K562 (cell line): ENCODE results near the gene NFKB2. TPM values are rescaled to one million over a fixed set of nuclear protein-coding genes. Genes with fewer than 3 reads are reported as not detected.

Experiments
- ATF7 ChIP-seq: fragments of 450-650 bp; IDR thresholded peaks from 2 replicates; pipeline ENCODE4 v1.7.1; 2014; ENCODE audit warnings: mild to moderate bottlenecking, moderate library complexity
- C11orf30 ChIP-seq: fragments of 450-650 bp; IDR thresholded peaks from 2 replicates; pipeline ENCODE4 v1.6.1; 2016; ENCODE audit warnings: low read depth, mild to moderate bottlenecking
- CHD1 ChIP-seq: fragments of 200-600 bp; sonication (generic); IDR thresholded peaks from one replicate; pipeline ENCODE4 v1.6.1; 2012; ENCODE audit warnings: mild to moderate bottlenecking, moderate library complexity, low read length, inconsistent platforms
- ERF ChIP-seq: fragments of 450-650 bp; formaldehyde crosslinking; IDR thresholded peaks from 2 replicates; pipeline ENCODE4 v1.4.0; 2020; ENCODE audit warnings: mild to moderate bottlenecking, mixed read lengths
- ETV6 ChIP-seq, 3 experiments: fragments of 150-350 bp in 1 of 3; sonication (generic) in 1 of 3; formaldehyde crosslinking in 1 of 3; IDR thresholded peaks; 2 replicates each; pipeline versions ENCODE4 v1.6.1 to v1.8.0; 2014 to 2022; ENCODE audit warnings: borderline replicate concordance in 2 of 3, low read depth in 2 of 3, antibody characterized with exemption in 1 of 3, low read length in 1 of 3, mild to moderate bottlenecking in 1 of 3, missing genetic modification reagents in 1 of 3
- NR1H2 ChIP-seq: sonication (generic); formaldehyde crosslinking; IDR thresholded peaks from 2 replicates; pipeline ENCODE4 v1.4.0; 2020; ENCODE audit warnings: mild to moderate bottlenecking, missing genetic modification reagents
- NRF1 ChIP-seq, 2 experiments: fragments of 450-650 bp; IDR thresholded peaks in 1 of 2; conservative IDR thresholded peaks in 1 of 2; 2 replicates each; pipeline ENCODE4 v1.6.1; 2014; ENCODE audit warnings: mild to moderate bottlenecking in 2 of 2
- PURB ChIP-seq: sonication (generic); formaldehyde crosslinking; IDR thresholded peaks from 2 replicates; pipeline ENCODE4 v1.9.0; 2021; ENCODE audit warnings: low read depth, mild to moderate bottlenecking, missing genetic modification reagents
- SMAD4 ChIP-seq: fragments of 250-450 bp; sonication (Bioruptor Pico); conservative IDR thresholded peaks from 2 replicates; pipeline ENCODE4 v1.8.0; 2021; ENCODE audit warnings: inconsistent platforms, mild to moderate bottlenecking, moderate library complexity
- SP1 ChIP-seq: sonication (generic); formaldehyde crosslinking; IDR thresholded peaks from 2 replicates; pipeline ENCODE4 v1.8.1; 2022; ENCODE audit warnings: mild to moderate bottlenecking, missing genetic modification reagents
- SUPT5H ChIP-seq: fragments of 450-650 bp; IDR thresholded peaks from 2 replicates; pipeline ENCODE4 v1.6.1; 2016
- ZC3H8 ChIP-seq: fragments of 450-650 bp; IDR thresholded peaks from 2 replicates; pipeline ENCODE4 v1.6.1; 2017
- ZEB2 ChIP-seq: fragments of 450-650 bp; IDR thresholded peaks from 2 replicates; pipeline ENCODE4 v1.6.1; 2016
- ZNF124 ChIP-seq: sonication (generic); formaldehyde crosslinking; IDR thresholded peaks from 2 replicates; pipeline ENCODE4 v1.8.1; 2022; ENCODE audit warnings: missing genetic modification reagents
- ZNF589 ChIP-seq: fragments of 200-800 bp; sonication (Bioruptor generic); IDR thresholded peaks from 2 replicates; pipeline ENCODE4 v1.6.1; 2016; ENCODE audit warnings: low read depth, missing genetic modification characterization, missing compliant biosample characterization
- ZNF76 ChIP-seq: fragments of 250-450 bp; sonication (Bioruptor Pico); IDR thresholded peaks from 2 replicates; pipeline ENCODE4 v1.4.0; 2020; ENCODE audit warnings: mild to moderate bottlenecking, moderate library complexity, borderline replicate concordance
- polyA plus RNA-seq, 8 experiments: library from polyadenylated mRNA; depleted of rRNA in 4 of 8; stranded (reverse) in 5 of 8; unstranded in 3 of 8; fragments of >200 nt; fragmentation: Nextera tagmentation in 2 of 8; fragmentation: Illumina TruSeq in 1 of 8; extraction: Ambion mirVana in 2 of 8; extraction: Trizol in 1 of 8; gene quantifications; 2 replicates each; pipeline versions ENCODE4 v1.2.1 to v1.2.3, GENCODE V29; 2011 to 2014; ENCODE audit warnings: inconsistent platforms in 1 of 8, missing spikeins in 1 of 8
- total RNA-seq, 7 experiments: library from RNA; depleted of rRNA in 6 of 7; stranded (reverse); fragments of >200 nt in 6 of 7; fragmentation: Illumina TruSeq in 2 of 7; extraction: Trizol in 2 of 7; gene quantifications; 2 replicates each; pipeline versions ENCODE4 v1.2.1 to v1.2.3, GENCODE V29; 2011 to 2021; ENCODE audit warnings: low replicate concordance in 1 of 7
- TF ChIP-seq, protein P1 (sequence below): sonication (generic); formaldehyde crosslinking; IDR thresholded peaks from 2 replicates; pipeline ENCODE4 v1.8.0; 2023; ENCODE audit warnings: mild to moderate bottlenecking, missing genetic modification reagents
- TF ChIP-seq, protein P2 (sequence below): sonication (generic); formaldehyde crosslinking; IDR thresholded peaks from 2 replicates; pipeline ENCODE4 v1.8.1; 2023; ENCODE audit warnings: mild to moderate bottlenecking, missing genetic modification reagents
- TF ChIP-seq, protein P3 (sequence below): fragments of 200-800 bp; sonication (Bioruptor generic); IDR thresholded peaks from 2 replicates; pipeline ENCODE4 v1.6.1; 2017; ENCODE audit warnings: missing genetic modification characterization, missing compliant biosample characterization
- TF ChIP-seq, protein P4 (sequence below): fragments of 250-450 bp; sonication (Bioruptor Pico); IDR thresholded peaks from 2 replicates; pipeline ENCODE4 v1.4.0; 2020; ENCODE audit warnings: mild to moderate bottlenecking, moderate library complexity, borderline replicate concordance

NFKB2 gene
- total and polyA plus RNA-seq, 9 of the 15 experiments (the other 6 are each of a cell fraction or from before 2014, with no cell fraction given) = 0.07 to 20.3 (median 7.9) TPM

DNA sequence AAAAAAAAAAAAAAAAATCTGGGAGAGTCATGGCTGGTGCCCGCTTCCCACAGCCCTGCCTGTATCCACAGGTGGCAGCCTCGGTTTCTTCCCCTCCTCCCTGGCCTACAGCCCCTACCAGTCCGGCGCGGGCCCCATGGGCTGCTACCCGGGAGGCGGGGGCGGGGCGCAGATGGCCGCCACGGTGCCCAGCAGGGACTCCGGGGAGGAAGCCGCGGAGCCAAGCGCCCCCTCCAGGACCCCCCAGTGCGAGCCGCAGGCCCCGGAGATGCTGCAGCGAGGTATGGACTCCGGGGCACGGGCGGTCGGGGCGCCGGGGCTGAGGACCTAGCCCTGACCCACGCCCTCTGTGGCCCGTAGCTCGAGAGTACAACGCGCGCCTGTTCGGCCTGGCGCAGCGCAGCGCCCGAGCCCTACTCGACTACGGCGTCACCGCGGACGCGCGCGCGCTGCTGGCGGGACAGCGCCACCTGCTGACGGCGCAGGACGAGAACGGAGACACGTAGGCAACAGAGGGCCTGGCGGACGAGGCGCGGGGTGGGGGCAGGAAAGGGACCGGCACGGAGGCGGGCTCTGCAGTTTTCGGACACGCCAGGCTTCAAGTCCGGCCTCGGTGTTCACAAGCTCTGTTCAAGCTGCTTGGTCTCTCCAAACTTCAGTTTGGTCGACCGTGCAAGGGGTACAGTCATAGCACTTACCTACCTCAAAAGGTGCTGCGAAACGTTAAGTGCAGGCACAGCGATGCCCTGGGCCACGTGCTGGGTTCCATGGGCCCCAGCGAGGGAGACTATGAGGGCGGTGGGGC is 3.9 kb downstream of the NFKB2 start (continued):
- TF ChIP-seq SP1 (CRISPR knock-in tag) (peak; percentile 75; the same call in 1 of the 2 replicates), NRF1 (conservative IDR thresholded peaks at IDR 0.05 in 1 of 2, IDR thresholded peaks at IDR 0.05 in 1 of 2) (peak; percentile 81 to 83), ETV6 (IDR thresholded peaks at IDR 0.05; ENCODE audit: borderline replicate concordance in 1 of 2, low read depth in 2 of 2, low read length in 1 of 2) (peak; percentile 24 to 82; a peak in 2 of 4 replicates), ETV6 (CRISPR knock-in tag; IDR thresholded peaks at IDR 0.05; ENCODE audit: borderline replicate concordance) (no peak), ERF (0 out of 2 replicates have a peak, but pooled peaks have one; percentile 64), ATF7 (peak; percentile 60; the same call in 1 of the 2 replicates), SMAD4 (CRISPR knock-in tag) (peak; percentile 55), ZNF589 (peak; percentile 21; the same call in 1 of the 2 replicates), CHD1 (no peak), PURB (no peak), ZEB2 (no peak), NR1H2 (CRISPR knock-in tag) (0 out of 2 replicates have a peak, but pooled peaks have one; percentile 44), C11orf30 (no peak; the same call in 1 of the 2 replicates), ZC3H8 (no peak), ZNF76 (CRISPR knock-in tag) (no peak), SUPT5H (peak; percentile 42; the same call in 1 of the 2 replicates), ZNF124 (no peak)
- TF ChIP-seq, protein P1, sequence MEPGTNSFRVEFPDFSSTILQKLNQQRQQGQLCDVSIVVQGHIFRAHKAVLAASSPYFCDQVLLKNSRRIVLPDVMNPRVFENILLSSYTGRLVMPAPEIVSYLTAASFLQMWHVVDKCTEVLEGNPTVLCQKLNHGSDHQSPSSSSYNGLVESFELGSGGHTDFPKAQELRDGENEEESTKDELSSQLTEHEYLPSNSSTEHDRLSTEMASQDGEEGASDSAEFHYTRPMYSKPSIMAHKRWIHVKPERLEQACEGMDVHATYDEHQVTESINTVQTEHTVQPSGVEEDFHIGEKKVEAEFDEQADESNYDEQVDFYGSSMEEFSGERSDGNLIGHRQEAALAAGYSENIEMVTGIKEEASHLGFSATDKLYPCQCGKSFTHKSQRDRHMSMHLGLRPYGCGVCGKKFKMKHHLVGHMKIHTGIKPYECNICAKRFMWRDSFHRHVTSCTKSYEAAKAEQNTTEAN = no peak
- TF ChIP-seq, protein P2, sequence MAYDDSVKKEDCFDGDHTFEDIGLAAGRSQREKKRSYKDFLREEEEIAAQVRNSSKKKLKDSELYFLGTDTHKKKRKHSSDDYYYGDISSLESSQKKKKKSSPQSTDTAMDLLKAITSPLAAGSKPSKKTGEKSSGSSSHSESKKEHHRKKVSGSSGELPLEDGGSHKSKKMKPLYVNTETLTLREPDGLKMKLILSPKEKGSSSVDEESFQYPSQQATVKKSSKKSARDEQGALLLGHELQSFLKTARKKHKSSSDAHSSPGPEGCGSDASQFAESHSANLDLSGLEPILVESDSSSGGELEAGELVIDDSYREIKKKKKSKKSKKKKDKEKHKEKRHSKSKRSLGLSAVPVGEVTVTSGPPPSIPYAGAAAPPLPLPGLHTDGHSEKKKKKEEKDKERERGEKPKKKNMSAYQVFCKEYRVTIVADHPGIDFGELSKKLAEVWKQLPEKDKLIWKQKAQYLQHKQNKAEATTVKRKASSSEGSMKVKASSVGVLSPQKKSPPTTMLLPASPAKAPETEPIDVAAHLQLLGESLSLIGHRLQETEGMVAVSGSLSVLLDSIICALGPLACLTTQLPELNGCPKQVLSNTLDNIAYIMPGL (CRISPR knock-in tag) = peak; percentile 34; the same call in 1 of the 2 replicates
- TF ChIP-seq, protein P3, sequence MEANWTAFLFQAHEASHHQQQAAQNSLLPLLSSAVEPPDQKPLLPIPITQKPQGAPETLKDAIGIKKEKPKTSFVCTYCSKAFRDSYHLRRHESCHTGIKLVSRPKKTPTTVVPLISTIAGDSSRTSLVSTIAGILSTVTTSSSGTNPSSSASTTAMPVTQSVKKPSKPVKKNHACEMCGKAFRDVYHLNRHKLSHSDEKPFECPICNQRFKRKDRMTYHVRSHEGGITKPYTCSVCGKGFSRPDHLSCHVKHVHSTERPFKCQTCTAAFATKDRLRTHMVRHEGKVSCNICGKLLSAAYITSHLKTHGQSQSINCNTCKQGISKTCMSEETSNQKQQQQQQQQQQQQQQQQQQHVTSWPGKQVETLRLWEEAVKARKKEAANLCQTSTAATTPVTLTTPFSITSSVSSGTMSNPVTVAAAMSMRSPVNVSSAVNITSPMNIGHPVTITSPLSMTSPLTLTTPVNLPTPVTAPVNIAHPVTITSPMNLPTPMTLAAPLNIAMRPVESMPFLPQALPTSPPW (CRISPR knock-in tag) = peak; percentile 60
- TF ChIP-seq, protein P4, sequence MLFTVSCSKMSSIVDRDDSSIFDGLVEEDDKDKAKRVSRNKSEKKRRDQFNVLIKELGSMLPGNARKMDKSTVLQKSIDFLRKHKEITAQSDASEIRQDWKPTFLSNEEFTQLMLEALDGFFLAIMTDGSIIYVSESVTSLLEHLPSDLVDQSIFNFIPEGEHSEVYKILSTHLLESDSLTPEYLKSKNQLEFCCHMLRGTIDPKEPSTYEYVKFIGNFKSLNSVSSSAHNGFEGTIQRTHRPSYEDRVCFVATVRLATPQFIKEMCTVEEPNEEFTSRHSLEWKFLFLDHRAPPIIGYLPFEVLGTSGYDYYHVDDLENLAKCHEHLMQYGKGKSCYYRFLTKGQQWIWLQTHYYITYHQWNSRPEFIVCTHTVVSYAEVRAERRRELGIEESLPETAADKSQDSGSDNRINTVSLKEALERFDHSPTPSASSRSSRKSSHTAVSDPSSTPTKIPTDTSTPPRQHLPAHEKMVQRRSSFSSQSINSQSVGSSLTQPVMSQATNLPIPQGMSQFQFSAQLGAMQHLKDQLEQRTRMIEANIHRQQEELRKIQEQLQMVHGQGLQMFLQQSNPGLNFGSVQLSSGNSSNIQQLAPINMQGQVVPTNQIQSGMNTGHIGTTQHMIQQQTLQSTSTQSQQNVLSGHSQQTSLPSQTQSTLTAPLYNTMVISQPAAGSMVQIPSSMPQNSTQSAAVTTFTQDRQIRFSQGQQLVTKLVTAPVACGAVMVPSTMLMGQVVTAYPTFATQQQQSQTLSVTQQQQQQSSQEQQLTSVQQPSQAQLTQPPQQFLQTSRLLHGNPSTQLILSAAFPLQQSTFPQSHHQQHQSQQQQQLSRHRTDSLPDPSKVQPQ (CRISPR knock-in tag) = no peak
